HepG2 (cell line): Measurements from ENCODE around the gene CYP11A1. TPM values are rescaled to one million over a fixed set of nuclear protein-coding genes. Genes with fewer than 3 reads are reported as not detected.
"Not testable (repeated sequence)": the region's sequence is repeated elsewhere in the genome, so short reads cannot be mapped to it uniquely, and the experiment has no call there.

Experiments used
- ATAC-seq: fragments of 200-7000 bp; cut with Tn5 transposase; 3 replicates; pipeline ENCODE4 v1.9.1; 2020; ENCODE audit warnings: mild to moderate bottlenecking, moderate library complexity
- BruUV-seq: library from RNA; stranded (reverse); fragments of 400-500 nt; replicated peaks from 2 replicates; lab custom pipeline; 2021; lab: Mats Ljungman, UMichigan
- CTCF ChIA-PET: fragments of 300-600 bp; formaldehyde crosslinking; extraction: SDS; loops from one replicate; lab custom pipeline; 2021; ENCODE audit warnings: low total read pairs, inconsistent platforms, low intra/inter-chr PET ratio; lab: Yijun Ruan, JAX
- POLR2A ChIA-PET: fragments of 350-600 bp; sonication (Branson Sonifier 250); formaldehyde crosslinking; loops from one replicate; lab custom pipeline; 2020; ENCODE audit warnings: antibody characterized with exemption, inconsistent platforms; lab: Yijun Ruan, JAX
- DNase-seq: peaks from one replicate; pipeline ENCODE4 v3.0.0-alpha.2; 2015; ENCODE audit warnings: low spot score
- FAIRE-seq: peaks from 3 replicates; lab custom pipeline; 2011; peaks lifted over from hg19 to GRCh38; lab: Jason Lieb, UNC
- H2AFZ ChIP-seq: one replicate; pipeline ENCODE4 v1.6.1; 2011; ENCODE audit warnings: low read length, inconsistent platforms
- H3K27ac ChIP-seq: fragments of 300-600 bp; 3 replicates; pipeline ENCODE4 v1.8.0; 2011; ENCODE audit warnings: mixed run types, mild to moderate bottlenecking, mixed read lengths, low read length, inconsistent platforms; ENCODE audit not compliant: insufficient read depth; ENCODE audit errors: extremely low read length
- H3K27me3 ChIP-seq, 2 experiments: fragments of 200-600 bp in 1 of 2; 2 replicates in 1 of 2; 3 replicates in 1 of 2; pipeline versions ENCODE4 v1.6.0 to v1.8.0; 2011; ENCODE audit warnings: low read length in 2 of 2, mild to moderate bottlenecking in 2 of 2, moderate library complexity in 2 of 2, inconsistent platforms in 1 of 2; ENCODE audit not compliant: insufficient read depth in 2 of 2, control insufficient read depth in 1 of 2
- H3K36me3 ChIP-seq, 2 experiments: fragments of 200-600 bp in 1 of 2; replicated peaks in 1 of 2; 2 replicates in 1 of 2; 3 replicates in 1 of 2; pipeline versions ENCODE4 v1.5.1 to v1.8.0; 2011; ENCODE audit warnings: low read length in 2 of 2, inconsistent platforms in 1 of 2; ENCODE audit not compliant: insufficient read depth in 2 of 2, control insufficient read depth in 1 of 2
- H3K4me1 ChIP-seq: 2 replicates; pipeline ENCODE4 v1.5.1; 2012; ENCODE audit warnings: low read length, inconsistent platforms; ENCODE audit not compliant: insufficient read depth
- H3K4me2 ChIP-seq: 2 replicates; pipeline ENCODE4 v1.6.0; 2011; ENCODE audit warnings: low read depth, low read length, inconsistent platforms
- H3K4me3 ChIP-seq, 3 experiments: fragments of 200-600 bp in 1 of 3; sonication (generic), shearing (Covaris generic) in 1 of 3; replicated peaks in 1 of 3; 2 replicates each; pipeline ENCODE4 v1.5.1; 2011 to 2016; ENCODE audit warnings: low read length in 3 of 3, inconsistent platforms in 2 of 3, low read depth in 2 of 3, mild to moderate bottlenecking in 2 of 3, control low read depth in 1 of 3, mixed read lengths in 1 of 3; ENCODE audit not compliant: insufficient read depth in 1 of 3
- H3K79me2 ChIP-seq: one replicate; pipeline ENCODE4 v1.6.1; 2011; ENCODE audit warnings: low read length, inconsistent platforms; ENCODE audit not compliant: insufficient read depth
- H3K9ac ChIP-seq: 2 replicates; pipeline ENCODE4 v1.6.0; 2011; ENCODE audit warnings: mild to moderate bottlenecking, low read depth, low read length, inconsistent platforms; ENCODE audit not compliant: insufficient read depth
- H3K9me3 ChIP-seq: 2 replicates; pipeline ENCODE4 v1.5.1; 2012; ENCODE audit warnings: mild to moderate bottlenecking, low read length
- H4K20me1 ChIP-seq: 2 replicates; pipeline ENCODE4 v1.6.0; 2011; ENCODE audit warnings: inconsistent platforms, mild to moderate bottlenecking, low read length, moderate library complexity; ENCODE audit not compliant: insufficient read depth
- ATF7 ChIP-seq, 2 experiments: fragments of 450-650 bp in 1 of 2; sonication (generic) in 1 of 2; formaldehyde crosslinking in 1 of 2; IDR thresholded peaks; 2 replicates each; pipeline versions ENCODE4 v1.4.0 to v1.6.1; 2016 to 2020; ENCODE audit warnings: antibody characterized with exemption in 1 of 2, mild to moderate bottlenecking in 1 of 2, missing genetic modification reagents in 1 of 2
- KDM5A ChIP-seq: fragments of 200-600 bp; sonication (generic); IDR thresholded peaks from 2 replicates; pipeline ENCODE4 v1.7.0; 2018; ENCODE audit warnings: antibody characterized with exemption, mild to moderate bottlenecking, low read length, borderline replicate concordance
- MAFF ChIP-seq: IDR thresholded peaks from 2 replicates; pipeline ENCODE4 v1.6.1; 2011; ENCODE audit warnings: low read depth, low read length, improper control_type of control experiment
- SYNCRIP ChIP-seq: fragments of 200-400 bp; formaldehyde crosslinking; IDR thresholded peaks from 2 replicates; pipeline ENCODE4 v1.6.1; 2018; ENCODE audit warnings: mild to moderate bottlenecking, low read depth, low read length; ENCODE audit not compliant: insufficient read depth
- WGBS: methylation state at CpG from one replicate; pipeline ENCODE4 v1.1.6; 2017; ENCODE audit warnings: low lambda C conversion rate; 5-methylcytosine and 5-hydroxymethylcytosine counted together
- in situ Hi-C: cut with HindIII; loops from 2 replicates; pipeline ENCODE4 v1.10.0; 2017; ENCODE audit warnings: low pct_unique_long_range_greater_than_20kb; ENCODE audit not compliant: extremely low pct_ligation_motif_present
- intact Hi-C: fragments of 100-400 bp; cut with micrococcal nuclease; formaldehyde crosslinking; loops from one replicate; pipeline ENCODE4 v1.10.0; 2022; ENCODE audit not compliant: unreplicated experiment
- polyA plus RNA-seq, 8 experiments: library from polyadenylated mRNA; depleted of rRNA in 3 of 8; stranded (reverse) in 7 of 8; unstranded in 1 of 8; fragments of >200 nt; fragmentation: Illumina TruSeq in 4 of 8; extraction: Trizol in 4 of 8; gene quantifications; 2 replicates each; pipeline versions ENCODE4 v1.2.1 to v1.2.3, GENCODE V29; 2011 to 2016; ENCODE audit warnings: low read depth in 4 of 8, missing spikeins in 1 of 8, mixed read lengths in 1 of 8; ENCODE audit not compliant: insufficient read depth in 1 of 8
- total RNA-seq, 5 experiments: library from RNA; depleted of rRNA; stranded (reverse); fragments of >200 nt; fragmentation: Illumina TruSeq; extraction: Trizol; gene quantifications; 2 replicates each; pipeline ENCODE4 v1.2.3, GENCODE V29; 2016; ENCODE audit warnings: low read depth in 1 of 5

Gene CYP11A1
- total and polyA plus RNA-seq, 2 of the 13 experiments (the other 11 are each of a cell fraction or from before 2014, with no cell fraction given): 0.66 to 0.92 TPM

GRCh38 chr15:74362482-74362881, 5.0 kb downstream of the CYP11A1 start:
- H3K9ac ChIP-seq: no peak overlapping the region
- FAIRE-seq: no peak
- TF ChIP-seq SYNCRIP (no peak), ATF7 (IDR thresholded peaks at IDR 0.05) (peak; percentile 78), ATF7 (CRISPR knock-in tag; IDR thresholded peaks at IDR 0.05) (no peak), KDM5A (no peak)
- no peak overlapping the region for H3K4me3 ChIP-seq
- H3K4me1 ChIP-seq: peaks cover 28% of the 10 kb centered on the region
- H3K27me3 ChIP-seq: peaks cover 3 to 13% of the 10 kb centered on the region in 2 experiments
- H3K79me2 ChIP-seq: no peaks in the 10 kb centered on the region
- no peaks in the 10 kb centered on the region for H3K36me3 ChIP-seq
- no peak overlapping the region for H3K4me2 ChIP-seq
- H4K20me1 ChIP-seq: no peaks in the 10 kb centered on the region
- no peak for ATAC-seq
- H3K27ac ChIP-seq: no peak overlapping the region
- ChIA-PET CTCF (no interaction called here), POLR2A (interaction anchor here (1.1 kb wide), 1 partner anchor 19 kb away, joined by 3 read pairs; no protein-coding TSS in a partner anchor)
- BruUV-seq: no TSS peak
- intact Hi-C loops: no loop called here
- in situ Hi-C loops: no loop called here
- WGBS: 37% methylated on average over 1 of the region's 1 CpG
- H3K9me3 ChIP-seq: no peaks in the 10 kb centered on the region
- H2AFZ ChIP-seq: no peak overlapping the region
- no peak for DNase-seq

GRCh38 chr15:74360855-74361254, 6.6 kb downstream of the CYP11A1 start:
- H2AFZ ChIP-seq, DNase-seq, H3K9me3 ChIP-seq, H4K20me1 ChIP-seq, in situ Hi-C loops, H3K27ac ChIP-seq, POLR2A ChIA-PET, H3K4me2 ChIP-seq, ATAC-seq, FAIRE-seq, intact Hi-C loops, H3K79me2 ChIP-seq, H3K4me3 ChIP-seq, CTCF ChIA-PET, H3K9ac ChIP-seq, BruUV-seq, H3K36me3 ChIP-seq: not testable (repeated sequence)
- WGBS: 39% methylated on average over 1 of the region's 1 CpG
- Histone ChIP-seq H3K27me3 (peaks cover 3 to 13% of the 10 kb centered on the region in 2 experiments), H3K4me1 (peaks cover 18% of the 10 kb centered on the region)
- TF ChIP-seq MAFF: 0 out of 2 replicates have a peak, but pooled peaks have one; percentile 1

- H2AFZ ChIP-seq, H3K4me2 ChIP-seq, H3K9me3 ChIP-seq, in situ Hi-C loops, CTCF ChIA-PET, POLR2A ChIA-PET, H3K36me3 ChIP-seq, H3K4me1 ChIP-seq, H3K79me2 ChIP-seq, DNase-seq, H3K9ac ChIP-seq, FAIRE-seq, H3K27ac ChIP-seq, H3K4me3 ChIP-seq, BruUV-seq, intact Hi-C loops, ATAC-seq, H4K20me1 ChIP-seq, H3K27me3 ChIP-seq: not testable (repeated sequence)
- WGBS: 50% methylated on average over 6 of the region's 6 CpGs
These were observed 8.1 kb downstream of the CYP11A1 start for GRCh38 chr15:74359376-74359775.

GRCh38 chr15:74357514-74357913, 9.9 kb downstream of the CYP11A1 start:
- FAIRE-seq, H3K36me3 ChIP-seq, intact Hi-C loops, POLR2A ChIA-PET, H3K27me3 ChIP-seq, in situ Hi-C loops, ATAC-seq, H3K79me2 ChIP-seq, H3K27ac ChIP-seq, H2AFZ ChIP-seq, DNase-seq, H4K20me1 ChIP-seq, H3K4me3 ChIP-seq, CTCF ChIA-PET, H3K9me3 ChIP-seq, H3K4me1 ChIP-seq, H3K4me2 ChIP-seq, H3K9ac ChIP-seq, BruUV-seq: not testable (repeated sequence)
- 39% methylated on average over 7 of the region's 7 CpGs for WGBS
